Breast epithelium (tissue), 3 donors: ENCODE measurements around the gene IL11RA.

Source experiments
- POLR2A ChIP-seq: fragments of 450-650 bp; IDR thresholded peaks from one replicate; pipeline ENCODE4 v1.6.1; 2016; ENCODE audit warnings: antibody characterized with exemption, mild to moderate bottlenecking, moderate library complexity
- POLR2AphosphoS5 ChIP-seq, 3 donors: sonication (generic); formaldehyde crosslinking; IDR thresholded peaks; one replicate each; pipeline ENCODE4 v1.6.1; 2017; ENCODE audit warnings: antibody characterized with exemption in 3 of 3
- TF ChIP-seq, protein P1 (sequence below), 3 donors: fragments of 450-650 bp; IDR thresholded peaks; one replicate each; pipeline ENCODE4 v1.5.1; 2016 to 2017; ENCODE audit warnings: antibody characterized with exemption in 3 of 3, mild to moderate bottlenecking in 3 of 3, moderate library complexity in 3 of 3

DNA sequence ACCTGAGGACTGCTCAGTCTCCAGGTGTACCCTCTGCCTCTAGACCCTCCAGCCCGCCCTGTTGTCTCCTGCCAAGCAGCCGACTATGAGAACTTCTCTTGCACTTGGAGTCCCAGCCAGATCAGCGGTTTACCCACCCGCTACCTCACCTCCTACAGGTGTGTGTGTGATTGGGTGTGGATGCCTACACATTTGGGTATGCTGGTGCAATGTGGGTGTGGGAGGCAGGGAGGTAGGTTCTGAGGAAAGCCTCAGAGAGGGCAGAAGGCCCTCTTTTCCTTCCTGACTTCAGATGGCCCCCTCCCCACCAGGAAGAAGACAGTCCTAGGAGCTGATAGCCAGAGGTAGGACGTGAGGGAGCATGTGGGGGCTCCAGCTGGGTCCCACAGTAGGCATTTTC is 5.0 kb downstream of the IL11RA start:
- TF ChIP-seq, protein P1, sequence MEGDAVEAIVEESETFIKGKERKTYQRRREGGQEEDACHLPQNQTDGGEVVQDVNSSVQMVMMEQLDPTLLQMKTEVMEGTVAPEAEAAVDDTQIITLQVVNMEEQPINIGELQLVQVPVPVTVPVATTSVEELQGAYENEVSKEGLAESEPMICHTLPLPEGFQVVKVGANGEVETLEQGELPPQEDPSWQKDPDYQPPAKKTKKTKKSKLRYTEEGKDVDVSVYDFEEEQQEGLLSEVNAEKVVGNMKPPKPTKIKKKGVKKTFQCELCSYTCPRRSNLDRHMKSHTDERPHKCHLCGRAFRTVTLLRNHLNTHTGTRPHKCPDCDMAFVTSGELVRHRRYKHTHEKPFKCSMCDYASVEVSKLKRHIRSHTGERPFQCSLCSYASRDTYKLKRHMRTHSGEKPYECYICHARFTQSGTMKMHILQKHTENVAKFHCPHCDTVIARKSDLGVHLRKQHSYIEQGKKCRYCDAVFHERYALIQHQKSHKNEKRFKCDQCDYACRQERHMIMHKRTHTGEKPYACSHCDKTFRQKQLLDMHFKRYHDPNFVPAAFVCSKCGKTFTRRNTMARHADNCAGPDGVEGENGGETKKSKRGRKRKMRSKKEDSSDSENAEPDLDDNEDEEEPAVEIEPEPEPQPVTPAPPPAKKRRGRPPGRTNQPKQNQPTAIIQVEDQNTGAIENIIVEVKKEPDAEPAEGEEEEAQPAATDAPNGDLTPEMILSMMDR (IDR thresholded peaks at IDR 0.05) = no peak
- TF ChIP-seq POLR2A (no peak), POLR2AphosphoS5 (IDR thresholded peaks at IDR 0.05) (no peak)
